Endothelial cell of umbilical vein (primary cell): ENCODE data around the gene CASKIN1.

Experiments used
- CTCF ChIP-seq, 2 donors: IDR thresholded peaks; 1 replicate in 1 of 2; 2 replicates in 1 of 2; pipeline ENCODE4 v1.5.1; 2011; ENCODE audit warnings: low read length in 2 of 2, mild to moderate bottlenecking in 2 of 2, moderate library complexity in 2 of 2, control low read depth in 1 of 2, inconsistent platforms in 1 of 2, low read depth in 1 of 2; ENCODE audit not compliant: insufficient read depth in 1 of 2; ENCODE audit errors: extremely low read depth in 1 of 2
- POLR2A ChIP-seq: IDR thresholded peaks from 2 replicates; pipeline ENCODE4 v1.6.1; 2012; ENCODE audit warnings: low read depth, mild to moderate bottlenecking, control low read depth, low read length
- POLR2AphosphoS5 ChIP-seq: IDR thresholded peaks from 2 replicates; pipeline ENCODE4 v1.6.1; 2012; ENCODE audit warnings: low read depth, mild to moderate bottlenecking, control low read depth, low read length, moderate library complexity; ENCODE audit not compliant: insufficient read depth

GRCh38 chr16:2243781-2244180 is 47.4 kb upstream of the CASKIN1 start:
- TF ChIP-seq CTCF (IDR thresholded peaks at IDR 0.05; ENCODE audit: extremely low read depth in 1 of 2, insufficient read depth in 1 of 2, low read depth in 1 of 2, low read length in 2 of 2): no peak
- no peak for TF ChIP-seq POLR2AphosphoS5
- no peak for TF ChIP-seq POLR2A
